Endothelial cell of umbilical vein (primary cell): Measurements from ENCODE around the gene CHD6. TPM values are rescaled to one million over a fixed set of nuclear protein-coding genes. Genes with fewer than 3 reads are reported as not detected.

Source experiments
- BruUV-seq: library from RNA; stranded (reverse); fragments of 400-500 nt; replicated peaks from 2 replicates; lab custom pipeline; 2021; lab: Mats Ljungman, UMichigan
- CTCF ChIA-PET: fragments of 300-600, 350-600 bp; sonication (Branson Sonifier 250); formaldehyde crosslinking; loops from one replicate; lab custom pipeline; 2021; ENCODE audit warnings: antibody characterized with exemption, inconsistent platforms; lab: Charles Lee
- POLR2A ChIA-PET: fragments of 300-600, 350-600 bp; sonication (Branson Sonifier 250); formaldehyde crosslinking; loops from one replicate; lab custom pipeline; 2021; ENCODE audit warnings: antibody characterized with exemption, inconsistent platforms; lab: Charles Lee
- DNase-seq: peaks from one replicate; pipeline ENCODE4 v3.0.0-alpha.2; 2011; ENCODE audit warnings: low read depth, low spot score
- FAIRE-seq: peaks from 2 replicates; lab custom pipeline; 2011; peaks lifted over from hg19 to GRCh38; lab: Jason Lieb, UNC
- H2AFZ ChIP-seq: 2 replicates; pipeline ENCODE4 v1.6.0; 2012; ENCODE audit warnings: low read depth, low read length, control low read depth, inconsistent platforms
- H3K27ac ChIP-seq: 2 replicates; pipeline ENCODE4 v1.5.1; 2011; ENCODE audit warnings: low read depth, mild to moderate bottlenecking, control low read depth, low read length, moderate library complexity; ENCODE audit not compliant: insufficient read depth
- H3K27me3 ChIP-seq, 2 experiments: 2 replicates each; pipeline versions ENCODE4 v1.6.0 to v1.6.1; 2011; ENCODE audit warnings: low read length in 2 of 2, mixed read lengths in 1 of 2; ENCODE audit not compliant: control insufficient read depth in 2 of 2, insufficient read depth in 2 of 2
- H3K36me3 ChIP-seq, 2 experiments: 2 replicates in 1 of 2; 3 replicates in 1 of 2; pipeline ENCODE4 v1.5.1; 2011; ENCODE audit warnings: low read length in 2 of 2, mild to moderate bottlenecking in 1 of 2, moderate library complexity in 1 of 2; ENCODE audit not compliant: control insufficient read depth in 2 of 2, insufficient read depth in 2 of 2; ENCODE audit errors: extremely low read depth in 1 of 2
- H3K4me1 ChIP-seq: 3 replicates; pipeline ENCODE4 v1.5.1; 2011; ENCODE audit warnings: mild to moderate bottlenecking, low read length; ENCODE audit not compliant: control insufficient read depth, insufficient read depth; ENCODE audit errors: extremely low read depth
- H3K4me2 ChIP-seq: 2 replicates; pipeline ENCODE4 v1.6.1; 2011; ENCODE audit warnings: low read length, control low read depth, mixed read lengths; ENCODE audit not compliant: insufficient read depth
- H3K4me3 ChIP-seq, 3 experiments: fragments of 200-600 bp in 1 of 3; sonication (generic), shearing (Covaris generic) in 1 of 3; replicated peaks in 1 of 3; 2 replicates each; pipeline ENCODE4 v1.5.1; 2011 to 2016; ENCODE audit warnings: control low read depth in 3 of 3, low read length in 3 of 3, mild to moderate bottlenecking in 2 of 3, inconsistent platforms in 1 of 3, low read depth in 1 of 3, moderate library complexity in 1 of 3; ENCODE audit not compliant: insufficient read depth in 1 of 3
- H3K79me2 ChIP-seq: 2 replicates; pipeline ENCODE4 v1.6.0; 2012; ENCODE audit warnings: low read length, inconsistent platforms; ENCODE audit not compliant: control insufficient read depth, insufficient read depth
- H3K9ac ChIP-seq: replicated peaks from 2 replicates; pipeline ENCODE3; 2011; ENCODE audit warnings: low read length, control low read depth; ENCODE audit not compliant: insufficient read depth; ENCODE audit errors: extremely low read depth
- H3K9me1 ChIP-seq: replicated peaks from 3 replicates; pipeline ENCODE4 v1.6.0; 2011; ENCODE audit warnings: mild to moderate bottlenecking, low read length; ENCODE audit not compliant: control insufficient read depth, insufficient read depth; ENCODE audit errors: extremely low read depth
- H3K9me3 ChIP-seq: replicated peaks from 2 replicates; pipeline ENCODE4 v1.5.1; 2012; ENCODE audit warnings: low read length, inconsistent platforms; ENCODE audit not compliant: control insufficient read depth, insufficient read depth
- H4K20me1 ChIP-seq: replicated peaks from 2 replicates; pipeline ENCODE3; 2011; ENCODE audit warnings: mild to moderate bottlenecking, low read length; ENCODE audit not compliant: control insufficient read depth, insufficient read depth; ENCODE audit errors: extremely low read depth
- EZH2 ChIP-seq: IDR thresholded peaks from 2 replicates; pipeline ENCODE4 v1.6.1; 2012; ENCODE audit warnings: borderline replicate concordance, low read depth, mild to moderate bottlenecking, moderate library complexity, low read length, inconsistent platforms; ENCODE audit not compliant: severe bottlenecking
- FOS ChIP-seq: IDR thresholded peaks from 2 replicates; pipeline ENCODE4 v1.6.1; 2011; ENCODE audit warnings: mild to moderate bottlenecking, low read length, moderate library complexity, borderline replicate concordance; ENCODE audit not compliant: insufficient read depth
- GATA2 ChIP-seq: IDR thresholded peaks from 2 replicates; pipeline ENCODE4 v1.7.0; 2011; ENCODE audit warnings: low read depth, mild to moderate bottlenecking, moderate library complexity, mixed read lengths, low read length; ENCODE audit not compliant: insufficient read length, insufficient read depth
- JUN ChIP-seq: IDR thresholded peaks from 2 replicates; pipeline ENCODE4 v1.6.1; 2011; ENCODE audit warnings: borderline replicate concordance, low read depth; ENCODE audit not compliant: insufficient read length, insufficient read depth
- MYC ChIP-seq: IDR thresholded peaks from one replicate; pipeline ENCODE4 v1.6.1; 2011; ENCODE audit warnings: mild to moderate bottlenecking, low read depth, low read length
- POLR2A ChIP-seq: IDR thresholded peaks from 2 replicates; pipeline ENCODE4 v1.6.1; 2012; ENCODE audit warnings: low read depth, mild to moderate bottlenecking, control low read depth, low read length
- POLR2AphosphoS5 ChIP-seq: IDR thresholded peaks from 2 replicates; pipeline ENCODE4 v1.6.1; 2012; ENCODE audit warnings: low read depth, mild to moderate bottlenecking, control low read depth, low read length, moderate library complexity; ENCODE audit not compliant: insufficient read depth
- dilution Hi-C: fragments of 300-500 bp; cut with MboI; formaldehyde crosslinking; loops from one replicate; pipeline ENCODE4 v1.15.0; 2019; ENCODE audit warnings: low sequenced_read_pairs; ENCODE audit not compliant: extremely low pct_ligation_motif_present
- intact Hi-C: fragments of 100-400 bp; cut with micrococcal nuclease; formaldehyde crosslinking; loops from one replicate; pipeline ENCODE4 v1.10.0; 2022
- polyA plus RNA-seq, 4 experiments: library from polyadenylated mRNA; depleted of rRNA in 3 of 4; stranded (reverse) in 3 of 4; unstranded in 1 of 4; fragments of >200 nt; gene quantifications; 2 replicates each; pipeline versions ENCODE4 v1.2.1 to v1.2.3, GENCODE V29; 2011 to 2012; ENCODE audit warnings: missing spikeins in 1 of 4
- total RNA-seq: library from RNA; stranded (reverse); gene quantifications from 2 replicates; pipeline ENCODE4 v1.2.3, GENCODE V29; 2021
- TF ChIP-seq, protein P1 (sequence below): IDR thresholded peaks from 2 replicates; pipeline ENCODE4 v1.6.1; 2011; ENCODE audit not compliant: insufficient read depth, insufficient read length
- TF ChIP-seq, protein P2 (sequence below), 2 donors: IDR thresholded peaks; 1 replicate in 1 of 2; 2 replicates in 1 of 2; pipeline ENCODE4 v1.5.1; 2011; ENCODE audit warnings: low read length in 2 of 2, mild to moderate bottlenecking in 2 of 2, moderate library complexity in 2 of 2, control low read depth in 1 of 2, inconsistent platforms in 1 of 2, low read depth in 1 of 2; ENCODE audit not compliant: insufficient read depth in 1 of 2; ENCODE audit errors: extremely low read depth in 1 of 2

Gene CHD6
- total and polyA plus RNA-seq, 2 donors (not counting 3 experiments of a cell fraction or from before 2014, with no cell fraction given): 7.2 to 33.7 TPM

DNA sequence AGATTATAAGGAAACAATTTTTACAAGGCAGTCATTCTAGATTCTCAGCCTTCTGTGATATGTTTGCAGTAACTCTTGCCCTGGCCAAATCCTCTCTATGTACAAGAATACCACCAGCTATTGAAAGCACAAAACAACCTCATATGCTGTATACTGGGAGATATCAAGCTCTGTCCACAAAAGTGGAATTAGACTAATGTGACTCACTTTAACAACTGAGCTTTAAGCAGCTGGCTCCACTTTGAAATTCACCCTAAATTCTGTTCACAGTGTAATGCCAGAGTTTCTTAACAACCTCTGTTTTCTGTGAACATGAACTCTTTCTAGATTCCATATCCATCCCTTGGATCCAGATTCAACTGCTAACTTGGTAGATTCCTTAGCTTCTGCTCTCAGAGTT, 47.6 kb downstream of the CHD6 start:
- H3K27ac ChIP-seq: no peak overlapping the region
- no TSS peak for BruUV-seq
- peaks cover 14% of the 10 kb centered on the region for H3K4me1 ChIP-seq
- peaks cover 32% of the 10 kb centered on the region for H3K79me2 ChIP-seq
- no peaks in the 10 kb centered on the region for H3K9me3 ChIP-seq
- ChIA-PET CTCF (interaction anchor here (0.6 kb wide), 1 partner anchor 10 kb away, joined by 3 read pairs; no protein-coding TSS in a partner anchor), POLR2A (interaction anchor here (0.8 kb wide), 1 partner anchor 730 kb away, joined by 7 read pairs; no protein-coding TSS in a partner anchor)
- no peak overlapping the region for H2AFZ ChIP-seq
- peaks cover 0 to 2% of the 10 kb centered on the region in 2 experiments for H3K36me3 ChIP-seq
- DNase-seq (no peak), FAIRE-seq (no peak)
- no peaks in the 10 kb centered on the region for H3K9me1 ChIP-seq
- dilution Hi-C loops (no loop called here), intact Hi-C loops (loop anchor here (5.0 kb wide), 2 partner anchors 47 to 122 kb away; partner anchors contain the start of gene CHD6)
- H3K4me3 ChIP-seq: no peak overlapping the region
- H3K27me3 ChIP-seq: no peaks in the 10 kb centered on the region
- H3K9ac ChIP-seq: no peak overlapping the region
- peaks cover 7% of the 10 kb centered on the region for H4K20me1 ChIP-seq
- H3K4me2 ChIP-seq: no peak overlapping the region
- TF ChIP-seq EZH2 (no peak), POLR2A (no peak), GATA2 (no peak), JUN (no peak), MYC (no peak), FOS (no peak), POLR2AphosphoS5 (no peak)
- TF ChIP-seq, protein P1, sequence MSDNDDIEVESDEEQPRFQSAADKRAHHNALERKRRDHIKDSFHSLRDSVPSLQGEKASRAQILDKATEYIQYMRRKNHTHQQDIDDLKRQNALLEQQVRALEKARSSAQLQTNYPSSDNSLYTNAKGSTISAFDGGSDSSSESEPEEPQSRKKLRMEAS: no peak
- TF ChIP-seq, protein P2, sequence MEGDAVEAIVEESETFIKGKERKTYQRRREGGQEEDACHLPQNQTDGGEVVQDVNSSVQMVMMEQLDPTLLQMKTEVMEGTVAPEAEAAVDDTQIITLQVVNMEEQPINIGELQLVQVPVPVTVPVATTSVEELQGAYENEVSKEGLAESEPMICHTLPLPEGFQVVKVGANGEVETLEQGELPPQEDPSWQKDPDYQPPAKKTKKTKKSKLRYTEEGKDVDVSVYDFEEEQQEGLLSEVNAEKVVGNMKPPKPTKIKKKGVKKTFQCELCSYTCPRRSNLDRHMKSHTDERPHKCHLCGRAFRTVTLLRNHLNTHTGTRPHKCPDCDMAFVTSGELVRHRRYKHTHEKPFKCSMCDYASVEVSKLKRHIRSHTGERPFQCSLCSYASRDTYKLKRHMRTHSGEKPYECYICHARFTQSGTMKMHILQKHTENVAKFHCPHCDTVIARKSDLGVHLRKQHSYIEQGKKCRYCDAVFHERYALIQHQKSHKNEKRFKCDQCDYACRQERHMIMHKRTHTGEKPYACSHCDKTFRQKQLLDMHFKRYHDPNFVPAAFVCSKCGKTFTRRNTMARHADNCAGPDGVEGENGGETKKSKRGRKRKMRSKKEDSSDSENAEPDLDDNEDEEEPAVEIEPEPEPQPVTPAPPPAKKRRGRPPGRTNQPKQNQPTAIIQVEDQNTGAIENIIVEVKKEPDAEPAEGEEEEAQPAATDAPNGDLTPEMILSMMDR (IDR thresholded peaks at IDR 0.05; ENCODE audit: extremely low read depth in 1 of 2, insufficient read depth in 1 of 2, low read depth in 1 of 2, low read length in 2 of 2): no peak
